ENCODE data around the gene ASF1A.

Gene ASF1A

DNA sequence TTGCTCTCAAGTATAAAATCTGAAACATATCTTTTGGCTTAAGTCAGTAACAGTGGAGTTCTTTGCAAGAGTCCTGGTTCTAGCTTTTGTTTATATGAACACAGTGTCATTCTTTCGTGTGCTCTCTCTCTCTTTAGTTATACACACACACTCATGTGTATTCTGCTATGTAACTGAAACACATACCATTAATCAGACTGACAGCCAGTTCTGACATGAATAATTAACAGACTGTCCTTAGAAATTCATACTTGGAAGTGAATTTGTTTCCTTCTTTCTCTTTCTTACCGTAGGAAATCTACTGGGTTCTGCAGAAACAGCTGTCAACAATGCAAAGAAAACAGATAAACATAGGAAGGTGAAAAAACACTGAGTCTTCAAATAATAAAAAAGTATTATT lies 38.5 kb downstream of the ASF1A start:
- DNase-seq (ENCODE audit: low read depth): no peak
- in situ Hi-C loops (cut with HindIII; ENCODE audit: low sequenced_read_pairs): no loop called here
- no peak overlapping the region for H3K4me3 ChIP-seq (ENCODE audit: low read depth, low read length)
- TF ChIP-seq, protein P1, sequence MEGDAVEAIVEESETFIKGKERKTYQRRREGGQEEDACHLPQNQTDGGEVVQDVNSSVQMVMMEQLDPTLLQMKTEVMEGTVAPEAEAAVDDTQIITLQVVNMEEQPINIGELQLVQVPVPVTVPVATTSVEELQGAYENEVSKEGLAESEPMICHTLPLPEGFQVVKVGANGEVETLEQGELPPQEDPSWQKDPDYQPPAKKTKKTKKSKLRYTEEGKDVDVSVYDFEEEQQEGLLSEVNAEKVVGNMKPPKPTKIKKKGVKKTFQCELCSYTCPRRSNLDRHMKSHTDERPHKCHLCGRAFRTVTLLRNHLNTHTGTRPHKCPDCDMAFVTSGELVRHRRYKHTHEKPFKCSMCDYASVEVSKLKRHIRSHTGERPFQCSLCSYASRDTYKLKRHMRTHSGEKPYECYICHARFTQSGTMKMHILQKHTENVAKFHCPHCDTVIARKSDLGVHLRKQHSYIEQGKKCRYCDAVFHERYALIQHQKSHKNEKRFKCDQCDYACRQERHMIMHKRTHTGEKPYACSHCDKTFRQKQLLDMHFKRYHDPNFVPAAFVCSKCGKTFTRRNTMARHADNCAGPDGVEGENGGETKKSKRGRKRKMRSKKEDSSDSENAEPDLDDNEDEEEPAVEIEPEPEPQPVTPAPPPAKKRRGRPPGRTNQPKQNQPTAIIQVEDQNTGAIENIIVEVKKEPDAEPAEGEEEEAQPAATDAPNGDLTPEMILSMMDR (IDR thresholded peaks at IDR 0.05; ENCODE audit: low read depth, low read length, missing control alignments): no peak

DNA sequence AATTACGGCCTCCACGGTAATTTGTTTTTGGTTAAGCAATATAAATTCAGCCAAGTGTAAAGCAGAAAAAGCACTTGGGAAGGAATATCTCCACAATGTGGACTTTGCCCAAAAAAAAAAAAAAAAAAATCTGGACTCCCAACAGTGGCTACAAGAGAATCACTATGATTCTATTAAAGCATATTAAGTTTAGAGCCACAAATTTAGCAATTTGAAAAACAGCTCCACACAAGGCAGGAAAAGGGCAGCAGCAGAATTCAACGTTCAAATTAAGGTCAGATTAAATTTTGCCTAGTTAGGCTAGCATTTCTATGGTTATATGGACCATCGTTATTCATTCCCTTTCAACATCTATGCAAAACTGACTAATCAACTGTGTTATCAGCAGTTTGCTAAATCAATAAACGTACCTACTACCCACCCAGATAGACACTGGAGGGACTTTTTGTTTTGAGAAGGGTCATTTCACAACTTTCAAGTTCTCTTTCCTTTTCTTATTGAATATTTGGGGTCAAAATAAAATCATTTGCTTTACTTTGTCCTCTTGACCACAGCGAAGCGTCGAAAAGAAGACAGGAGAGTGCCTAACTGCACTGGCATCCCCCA lies 40.0 kb downstream of the ASF1A start:
- peak overlapping the region; percentile 90 for H3K4me3 ChIP-seq (ENCODE audit: low read depth, low read length)
- TF ChIP-seq, protein P1 (IDR thresholded peaks at IDR 0.05; ENCODE audit: low read depth, low read length, missing control alignments): no peak
- in situ Hi-C loops (cut with HindIII; ENCODE audit: low sequenced_read_pairs): no loop called here
- no peak for DNase-seq (ENCODE audit: low read depth)

DNA sequence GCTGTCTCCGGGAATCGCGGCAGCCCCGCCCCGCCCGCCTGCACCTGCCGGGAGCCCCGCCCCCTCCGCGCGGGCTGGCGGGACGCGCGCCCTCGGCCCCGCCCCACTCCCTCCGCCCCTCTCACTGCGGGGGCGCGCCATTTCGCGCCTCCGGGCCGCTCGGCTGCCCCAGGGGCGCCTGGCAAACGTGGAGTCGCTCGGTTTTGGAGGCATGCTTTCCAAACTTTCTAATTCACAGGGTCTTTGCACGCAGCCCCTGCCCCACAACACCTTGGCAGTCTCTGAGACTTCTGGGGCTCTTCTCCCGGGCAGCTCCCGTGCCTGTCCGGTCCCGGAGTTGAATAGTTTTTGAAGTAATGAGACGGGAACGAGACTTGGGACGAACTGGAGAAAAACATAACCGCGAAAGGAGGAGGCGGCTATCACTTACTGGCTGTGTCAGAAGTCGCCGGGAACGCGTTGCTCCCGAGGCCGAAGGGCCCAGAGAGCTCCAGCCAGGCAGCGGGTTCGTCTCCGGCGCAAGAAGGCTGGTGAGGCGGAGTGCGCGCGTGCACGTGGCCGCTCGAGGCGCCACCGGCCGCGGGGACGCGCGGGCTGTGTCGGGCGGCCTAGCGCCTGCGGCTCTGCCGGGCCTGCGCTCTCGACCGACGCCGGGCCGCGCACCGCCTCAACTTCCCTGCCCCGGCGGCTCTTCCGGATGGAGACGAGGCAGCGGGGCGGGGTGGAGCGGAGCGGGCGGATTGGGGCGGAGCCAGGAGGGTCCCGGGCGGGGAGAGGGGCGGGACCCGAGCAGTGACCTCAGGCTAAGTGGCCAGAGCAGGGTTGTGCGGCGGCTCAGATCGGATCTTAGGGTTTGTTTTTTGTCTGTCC lies 40.7 kb downstream of the ASF1A start, which contains the start of gene MCM9:
Gene MCM9, minus strand, starts transcription at position 699 of the 870 bp plus-strand sequence. CDS start 3,436 bp downstream, outside the sequence.
- in situ Hi-C loops (cut with HindIII; ENCODE audit: low sequenced_read_pairs): no loop called here
- TF ChIP-seq, protein P1 (IDR thresholded peaks at IDR 0.05; ENCODE audit: low read depth, low read length, missing control alignments): no peak
- DNase-seq (ENCODE audit: low read depth): peak; percentile 39
- H3K4me3 ChIP-seq (ENCODE audit: low read depth, low read length): peak within 1 kb of the TSS; percentile 90

DNA sequence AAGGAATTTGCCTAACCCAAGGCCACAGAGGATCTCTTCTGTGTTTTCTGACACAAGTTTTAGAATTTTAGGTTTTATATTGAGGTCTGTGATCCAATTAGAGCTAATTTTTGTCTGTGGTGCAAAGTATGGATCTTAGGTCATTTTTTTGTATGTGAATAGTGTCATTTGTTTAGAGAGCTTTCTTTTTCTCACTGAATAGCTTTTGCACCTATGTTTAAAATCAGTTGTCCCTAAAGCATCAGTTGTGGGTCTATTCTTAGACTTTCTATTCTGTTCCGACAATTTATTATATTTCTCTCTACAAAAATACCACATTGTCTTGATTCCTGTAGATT lies 41.3 kb downstream of the ASF1A start:
- TF ChIP-seq, protein P1 (IDR thresholded peaks at IDR 0.05; ENCODE audit: low read depth, low read length, missing control alignments): no peak
- peak overlapping the region; percentile 90 for H3K4me3 ChIP-seq (ENCODE audit: low read depth, low read length)
- no peak for DNase-seq (ENCODE audit: low read depth)
- in situ Hi-C loops (cut with HindIII; ENCODE audit: low sequenced_read_pairs): no loop called here

DNA sequence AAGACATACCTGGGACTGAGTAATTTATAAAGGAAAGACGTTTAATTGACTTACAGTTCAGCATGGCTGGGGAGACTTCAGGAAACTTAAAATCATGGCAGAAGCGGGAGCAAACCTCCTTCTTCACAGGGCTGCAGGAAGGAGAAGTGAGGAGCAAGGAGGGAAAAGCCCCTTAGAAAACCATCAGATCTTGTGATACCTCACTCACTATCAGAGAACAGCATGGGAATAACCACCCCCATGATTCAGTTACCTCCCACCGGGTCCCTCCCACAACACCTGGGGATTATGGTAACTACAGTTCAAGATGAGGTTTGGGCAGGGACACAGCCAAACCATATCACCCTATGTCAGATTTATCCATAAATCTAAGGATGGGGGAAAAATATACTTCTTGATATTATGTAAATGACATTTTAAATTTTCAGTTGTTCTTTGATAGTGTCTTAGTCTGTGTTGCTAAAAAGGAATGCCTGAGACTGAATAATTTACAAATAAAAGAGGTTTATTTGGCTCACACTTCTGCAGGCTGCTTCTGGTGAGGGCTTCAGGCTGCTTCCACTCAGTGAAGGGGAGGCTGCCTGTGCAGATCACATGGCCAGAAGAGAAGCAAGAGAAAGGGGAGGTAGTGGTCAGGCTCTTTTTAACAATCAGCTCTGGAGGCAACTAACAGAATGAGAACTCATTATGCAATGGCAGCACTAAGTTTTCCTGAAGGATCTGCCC lies 42.2 kb downstream of the ASF1A start:
- TF ChIP-seq, protein P1 (IDR thresholded peaks at IDR 0.05; ENCODE audit: low read depth, low read length, missing control alignments): no peak
- no peak for DNase-seq (ENCODE audit: low read depth)
- in situ Hi-C loops (cut with HindIII; ENCODE audit: low sequenced_read_pairs): no loop called here
- no peak overlapping the region for H3K4me3 ChIP-seq (ENCODE audit: low read depth, low read length)

DNA sequence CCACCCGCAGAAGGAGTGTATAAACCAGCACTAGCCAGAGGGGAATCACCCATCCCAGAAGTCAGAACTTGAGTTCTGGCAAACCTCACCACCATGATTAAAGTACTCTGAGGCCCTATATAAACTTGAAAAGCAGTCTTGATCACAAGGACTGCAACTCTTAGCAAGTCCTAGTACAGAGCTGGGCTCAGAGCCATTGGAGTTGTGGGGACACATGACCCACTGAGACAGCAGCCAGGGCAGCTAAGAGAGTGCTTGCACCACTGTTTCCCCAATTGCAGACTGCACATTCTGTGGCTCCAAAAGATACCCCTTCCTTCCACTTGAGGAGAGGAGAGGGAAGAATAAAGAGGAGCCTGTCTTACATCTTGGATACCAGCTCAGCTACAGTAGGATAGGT lies 45.7 kb downstream of the ASF1A start:
- DNase-seq (ENCODE audit: low read depth): no peak
- TF ChIP-seq, protein P1 (IDR thresholded peaks at IDR 0.05; ENCODE audit: low read depth, low read length, missing control alignments): no peak
- H3K4me3 ChIP-seq (ENCODE audit: low read depth, low read length): no peak overlapping the region
- in situ Hi-C loops (cut with HindIII; ENCODE audit: low sequenced_read_pairs): no loop called here

Measured in astrocyte of the cerebellum (primary cell).